HG02981 (cell line): ENCODE results near the gene SH3RF3.

Experiments
- ATAC-seq: cut with Tn5 transposase; IDR thresholded peaks from one replicate; pipeline ENCODE4 v1.9.1; 2021; ENCODE audit warnings: mild to moderate bottlenecking, moderate library complexity; ENCODE audit not compliant: unreplicated experiment

Gene SH3RF3

GRCh38 chr2:109385506-109385905 is 256.5 kb downstream of the SH3RF3 start:
- no peak for ATAC-seq

- no peak for ATAC-seq
These were observed 257.1 kb downstream of the SH3RF3 start for GRCh38 chr2:109386004-109386695.

GRCh38 chr2:109387221-109387735 is 258.3 kb downstream of the SH3RF3 start:
- no peak for ATAC-seq

GRCh38 chr2:109387778-109388469 is 258.9 kb downstream of the SH3RF3 start:
- ATAC-seq: no peak

GRCh38 chr2:109391243-109391642 is 262.2 kb downstream of the SH3RF3 start:
- ATAC-seq: no peak

- no peak for ATAC-seq
These were observed 263.1 kb downstream of the SH3RF3 start for GRCh38 chr2:109392140-109392539.

- ATAC-seq: no peak
These were observed 264.0 kb downstream of the SH3RF3 start for GRCh38 chr2:109392816-109393661.

- no peak for ATAC-seq
These were observed 264.6 kb downstream of the SH3RF3 start for GRCh38 chr2:109393662-109393972.

GRCh38 chr2:109395494-109396201 is 266.6 kb downstream of the SH3RF3 start:
- ATAC-seq: no peak

- no peak for ATAC-seq
These were observed 267.5 kb downstream of the SH3RF3 start for GRCh38 chr2:109396202-109397180.

- no peak for ATAC-seq
These were observed 268.9 kb downstream of the SH3RF3 start for GRCh38 chr2:109397893-109398292.

- no peak for ATAC-seq
These were observed 269.5 kb downstream of the SH3RF3 start for GRCh38 chr2:109398366-109399015.

- no peak for ATAC-seq
These were observed 270.1 kb downstream of the SH3RF3 start for GRCh38 chr2:109399066-109399465.

GRCh38 chr2:109400102-109400501 is 271.1 kb downstream of the SH3RF3 start:
- ATAC-seq: no peak

GRCh38 chr2:109401370-109401769 is 272.4 kb downstream of the SH3RF3 start:
- ATAC-seq: no peak

- ATAC-seq: no peak
These were observed 273.2 kb downstream of the SH3RF3 start for GRCh38 chr2:109402180-109402579.

- ATAC-seq: no peak
These were observed 274.2 kb downstream of the SH3RF3 start for GRCh38 chr2:109402980-109403840.

- no peak for ATAC-seq
These were observed 274.8 kb downstream of the SH3RF3 start for GRCh38 chr2:109403841-109404201.
